Measurements from ENCODE around the gene GSTT2.

DNA sequence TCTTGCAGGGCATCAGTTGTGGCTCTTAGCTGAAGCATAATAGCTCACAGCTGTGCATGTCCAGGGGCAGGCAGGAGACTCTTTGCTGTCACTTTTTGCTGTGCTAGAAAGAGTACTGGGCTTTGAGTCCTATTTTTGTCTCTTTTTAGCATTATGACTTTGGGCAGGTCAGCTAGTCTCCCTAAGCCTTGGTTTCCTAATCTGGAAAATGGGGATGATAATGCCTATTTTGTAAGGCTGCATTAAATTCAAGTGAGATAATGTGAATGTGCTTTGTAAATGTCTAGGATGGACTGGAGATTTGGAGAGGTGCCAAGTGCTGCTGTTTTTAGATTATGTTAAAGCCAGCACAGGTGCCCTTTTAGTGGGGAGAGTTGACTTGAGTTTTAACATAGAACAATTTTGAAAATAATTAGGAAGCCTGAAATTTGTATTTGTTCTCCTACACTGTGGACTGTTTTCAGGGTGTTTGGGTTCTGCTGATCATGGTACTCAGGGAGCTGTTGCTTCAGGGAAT, 50.3 kb downstream of the GSTT2 start:
- TF ChIP-seq, protein P1, sequence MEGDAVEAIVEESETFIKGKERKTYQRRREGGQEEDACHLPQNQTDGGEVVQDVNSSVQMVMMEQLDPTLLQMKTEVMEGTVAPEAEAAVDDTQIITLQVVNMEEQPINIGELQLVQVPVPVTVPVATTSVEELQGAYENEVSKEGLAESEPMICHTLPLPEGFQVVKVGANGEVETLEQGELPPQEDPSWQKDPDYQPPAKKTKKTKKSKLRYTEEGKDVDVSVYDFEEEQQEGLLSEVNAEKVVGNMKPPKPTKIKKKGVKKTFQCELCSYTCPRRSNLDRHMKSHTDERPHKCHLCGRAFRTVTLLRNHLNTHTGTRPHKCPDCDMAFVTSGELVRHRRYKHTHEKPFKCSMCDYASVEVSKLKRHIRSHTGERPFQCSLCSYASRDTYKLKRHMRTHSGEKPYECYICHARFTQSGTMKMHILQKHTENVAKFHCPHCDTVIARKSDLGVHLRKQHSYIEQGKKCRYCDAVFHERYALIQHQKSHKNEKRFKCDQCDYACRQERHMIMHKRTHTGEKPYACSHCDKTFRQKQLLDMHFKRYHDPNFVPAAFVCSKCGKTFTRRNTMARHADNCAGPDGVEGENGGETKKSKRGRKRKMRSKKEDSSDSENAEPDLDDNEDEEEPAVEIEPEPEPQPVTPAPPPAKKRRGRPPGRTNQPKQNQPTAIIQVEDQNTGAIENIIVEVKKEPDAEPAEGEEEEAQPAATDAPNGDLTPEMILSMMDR (IDR thresholded peaks at IDR 0.05; ENCODE audit: low read length): no peak
- no peak for TF ChIP-seq EZH2 (IDR thresholded peaks at IDR 0.05; ENCODE audit: borderline replicate concordance, low read length)
